GM12872 (cell line): ENCODE measurements around the gene SEPTIN5.

Source experiments
- CTCF ChIP-seq: IDR thresholded peaks from 3 replicates; pipeline ENCODE4 v1.5.1; 2011; ENCODE audit warnings: low read depth, mild to moderate bottlenecking, low read length, moderate library complexity; ENCODE audit not compliant: insufficient read depth

The SEPTIN5 gene

GRCh38 chr22:19687561-19688300, 26.6 kb upstream of the SEPTIN5 start:
- no peak for TF ChIP-seq CTCF

- no peak for TF ChIP-seq CTCF
These were observed 25.7 kb upstream of the SEPTIN5 start for GRCh38 chr22:19688301-19689290.

GRCh38 chr22:19689408-19689807, 24.9 kb upstream of the SEPTIN5 start:
- TF ChIP-seq CTCF: no peak

GRCh38 chr22:19691007-19691720, 23.1 kb upstream of the SEPTIN5 start:
- no peak for TF ChIP-seq CTCF

GRCh38 chr22:19691721-19692341, 22.5 kb upstream of the SEPTIN5 start:
- TF ChIP-seq CTCF: no peak

- TF ChIP-seq CTCF: no peak
These were observed 20.7 kb upstream of the SEPTIN5 start for GRCh38 chr22:19693581-19693980.
